Lower lobe of right lung (tissue), 2 donors: Measurements from ENCODE around the gene B3GALNT2. TPM values are rescaled to one million over a fixed set of nuclear protein-coding genes. Genes with fewer than 3 reads are reported as not detected.

Experiments used
- ATAC-seq, 2 donors: fragments of 200-7000 bp; cut with Tn5 transposase; one replicate each; pipeline ENCODE4 v1.9.1; 2020 to 2022; ENCODE audit warnings: mild to moderate bottlenecking in 2 of 2, moderate library complexity in 2 of 2
- DNase-seq: peaks from one replicate; pipeline ENCODE4 v3.0.0-alpha.2; 2020
- H3K27ac ChIP-seq: fragments of 200-600 bp; one replicate; pipeline ENCODE4 v1.8.0; 2022
- H3K27me3 ChIP-seq: fragments of 200-600 bp; one replicate; pipeline ENCODE4 v1.8.0; 2022; ENCODE audit warnings: low read depth
- H3K36me3 ChIP-seq: fragments of 200-600 bp; one replicate; pipeline ENCODE4 v1.8.0; 2022; ENCODE audit warnings: mild to moderate bottlenecking
- H3K4me1 ChIP-seq: fragments of 200-600 bp; one replicate; pipeline ENCODE4 v1.8.0; 2022
- H3K4me3 ChIP-seq: fragments of 200-600 bp; one replicate; pipeline ENCODE4 v1.8.0; 2022; ENCODE audit warnings: mild to moderate bottlenecking
- H3K9me3 ChIP-seq: fragments of 200-600 bp; one replicate; pipeline ENCODE4 v1.8.0; 2022
- CTCF ChIP-seq: fragments of 200-600 bp; IDR thresholded peaks from one replicate; pipeline ENCODE4 v1.8.0; 2022; ENCODE audit warnings: antibody characterized with exemption, mild to moderate bottlenecking
- intact Hi-C: fragments of 100-400 bp; cut with DNase I; formaldehyde crosslinking; loops from one replicate; pipeline ENCODE4 v1.11.0; 2022
- total RNA-seq: library from RNA; stranded (reverse); fragmentation: NEBNext Ultra II Directional; extraction: Animal tissue kit (Norgen Biotek cat#: 25700); gene quantifications from one replicate; pipeline ENCODE4 v1.2.1, GENCODE V29; 2021
- donor health status: DM: no; HTN: yes; CAD: no; lungs with severe emphysema.

Gene B3GALNT2
- total RNA-seq, 1 donor from 2014 or later, result 15.5 TPM

- H3K4me1 ChIP-seq, result no peaks in the 10 kb centered on the region
- ATAC-seq (no peak), DNase-seq (no peak)
- H3K36me3 ChIP-seq, result no peaks in the 10 kb centered on the region
- no peak for TF ChIP-seq CTCF
- H3K27me3 ChIP-seq, result peaks cover 5% of the 10 kb centered on the region
- no peak overlapping the region for H3K27ac ChIP-seq
- no peaks in the 10 kb centered on the region for H3K9me3 ChIP-seq
- no peak overlapping the region for H3K4me3 ChIP-seq
- intact Hi-C loops, result no loop called here
Observed at GRCh38 chr1:235516862-235517446, 12.7 kb upstream of the B3GALNT2 start.

- no peak for TF ChIP-seq CTCF
- Histone ChIP-seq H3K4me3 (no peak overlapping the region), H3K36me3 (no peaks in the 10 kb centered on the region), H3K4me1 (no peaks in the 10 kb centered on the region), H3K27ac (no peak overlapping the region), H3K9me3 (no peaks in the 10 kb centered on the region), H3K27me3 (peaks cover 5% of the 10 kb centered on the region)
- intact Hi-C loops, result no loop called here
- ATAC-seq (no peak), DNase-seq (no peak)
Observed at GRCh38 chr1:235515844-235516512, 11.7 kb upstream of the B3GALNT2 start.

GRCh38 chr1:235513495-235514366 is 9.5 kb upstream of the B3GALNT2 start:
- no peaks in the 10 kb centered on the region for H3K36me3 ChIP-seq

GRCh38 chr1:235511470-235512240 is 7.4 kb upstream of the B3GALNT2 start:
- ATAC-seq (no peak), DNase-seq (no peak)
- no peak overlapping the region for H3K4me3 ChIP-seq
- no peaks in the 10 kb centered on the region for H3K9me3 ChIP-seq
- no peaks in the 10 kb centered on the region for H3K4me1 ChIP-seq
- no peaks in the 10 kb centered on the region for H3K36me3 ChIP-seq
- intact Hi-C loops, result no loop called here
- H3K27ac ChIP-seq, result no peak overlapping the region
- H3K27me3 ChIP-seq, result peaks cover 5% of the 10 kb centered on the region
- no peak for TF ChIP-seq CTCF

More at GRCh38 chr1:235513495-235514366, 9.5 kb upstream of the B3GALNT2 start:
- peak; percentile 91 for TF ChIP-seq CTCF
- Histone ChIP-seq H3K9me3 (no peaks in the 10 kb centered on the region), H3K4me3 (no peak overlapping the region), H3K27me3 (peaks cover 5% of the 10 kb centered on the region), H3K27ac (no peak overlapping the region), H3K4me1 (no peaks in the 10 kb centered on the region)
- DNase-seq (no peak), ATAC-seq (peak; percentile 64)
- intact Hi-C loops, result no loop called here

GRCh38 chr1:235510823-235511222 is 6.6 kb upstream of the B3GALNT2 start:
- no peak for ATAC-seq
- TF ChIP-seq CTCF, result no peak

More at GRCh38 chr1:235510823-235511222, 6.6 kb upstream of the B3GALNT2 start:
- Histone ChIP-seq H3K36me3 (no peaks in the 10 kb centered on the region), H3K9me3 (no peaks in the 10 kb centered on the region), H3K4me1 (peaks cover 2% of the 10 kb centered on the region), H3K27me3 (peaks cover 5% of the 10 kb centered on the region), H3K27ac (no peak overlapping the region), H3K4me3 (no peak overlapping the region)
- intact Hi-C loops, result no loop called here
- DNase-seq, result no peak
